ENCODE data around the gene RHBDD1.

DNA sequence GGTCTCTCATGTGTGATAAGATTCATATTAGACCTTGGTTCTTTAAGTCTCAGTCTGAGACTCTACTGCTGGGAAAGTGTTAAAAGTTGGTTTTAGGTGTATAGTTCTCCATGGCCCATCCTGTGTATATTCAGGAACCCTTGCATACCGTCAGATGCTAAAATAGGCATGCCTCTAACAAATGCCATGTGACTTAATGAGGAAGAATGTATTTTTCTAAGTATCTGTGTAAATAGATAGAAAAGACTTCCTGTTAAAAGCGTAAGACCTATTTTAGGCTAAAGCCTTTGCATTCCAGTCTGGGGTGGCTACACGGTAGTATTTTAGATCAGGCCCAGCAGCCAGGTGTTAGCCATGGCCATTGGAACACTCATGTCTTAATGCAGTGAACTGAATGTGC is 73.3 kb downstream of the RHBDD1 start:
- TF ChIP-seq, protein P1, sequence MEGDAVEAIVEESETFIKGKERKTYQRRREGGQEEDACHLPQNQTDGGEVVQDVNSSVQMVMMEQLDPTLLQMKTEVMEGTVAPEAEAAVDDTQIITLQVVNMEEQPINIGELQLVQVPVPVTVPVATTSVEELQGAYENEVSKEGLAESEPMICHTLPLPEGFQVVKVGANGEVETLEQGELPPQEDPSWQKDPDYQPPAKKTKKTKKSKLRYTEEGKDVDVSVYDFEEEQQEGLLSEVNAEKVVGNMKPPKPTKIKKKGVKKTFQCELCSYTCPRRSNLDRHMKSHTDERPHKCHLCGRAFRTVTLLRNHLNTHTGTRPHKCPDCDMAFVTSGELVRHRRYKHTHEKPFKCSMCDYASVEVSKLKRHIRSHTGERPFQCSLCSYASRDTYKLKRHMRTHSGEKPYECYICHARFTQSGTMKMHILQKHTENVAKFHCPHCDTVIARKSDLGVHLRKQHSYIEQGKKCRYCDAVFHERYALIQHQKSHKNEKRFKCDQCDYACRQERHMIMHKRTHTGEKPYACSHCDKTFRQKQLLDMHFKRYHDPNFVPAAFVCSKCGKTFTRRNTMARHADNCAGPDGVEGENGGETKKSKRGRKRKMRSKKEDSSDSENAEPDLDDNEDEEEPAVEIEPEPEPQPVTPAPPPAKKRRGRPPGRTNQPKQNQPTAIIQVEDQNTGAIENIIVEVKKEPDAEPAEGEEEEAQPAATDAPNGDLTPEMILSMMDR (IDR thresholded peaks at IDR 0.05; ENCODE audit: poor library complexity, severe bottlenecking), result no peak
- TF ChIP-seq POLR2AphosphoS5 (IDR thresholded peaks at IDR 0.05) (no peak), MXI1 (conservative IDR thresholded peaks at IDR 0.05; ENCODE audit: poor library complexity, severe bottlenecking) (no peak), EP300 (conservative IDR thresholded peaks at IDR 0.05; ENCODE audit: poor library complexity, severe bottlenecking) (no peak), TAF1 (IDR thresholded peaks at IDR 0.05; ENCODE audit: low read depth) (no peak), EZH2 (IDR thresholded peaks at IDR 0.05; ENCODE audit: borderline replicate concordance, insufficient read depth, low read length, poor library complexity, severe bottlenecking) (no peak), RAD21 (conservative IDR thresholded peaks at IDR 0.05) (no peak)
- TF ChIP-seq, protein P2, sequence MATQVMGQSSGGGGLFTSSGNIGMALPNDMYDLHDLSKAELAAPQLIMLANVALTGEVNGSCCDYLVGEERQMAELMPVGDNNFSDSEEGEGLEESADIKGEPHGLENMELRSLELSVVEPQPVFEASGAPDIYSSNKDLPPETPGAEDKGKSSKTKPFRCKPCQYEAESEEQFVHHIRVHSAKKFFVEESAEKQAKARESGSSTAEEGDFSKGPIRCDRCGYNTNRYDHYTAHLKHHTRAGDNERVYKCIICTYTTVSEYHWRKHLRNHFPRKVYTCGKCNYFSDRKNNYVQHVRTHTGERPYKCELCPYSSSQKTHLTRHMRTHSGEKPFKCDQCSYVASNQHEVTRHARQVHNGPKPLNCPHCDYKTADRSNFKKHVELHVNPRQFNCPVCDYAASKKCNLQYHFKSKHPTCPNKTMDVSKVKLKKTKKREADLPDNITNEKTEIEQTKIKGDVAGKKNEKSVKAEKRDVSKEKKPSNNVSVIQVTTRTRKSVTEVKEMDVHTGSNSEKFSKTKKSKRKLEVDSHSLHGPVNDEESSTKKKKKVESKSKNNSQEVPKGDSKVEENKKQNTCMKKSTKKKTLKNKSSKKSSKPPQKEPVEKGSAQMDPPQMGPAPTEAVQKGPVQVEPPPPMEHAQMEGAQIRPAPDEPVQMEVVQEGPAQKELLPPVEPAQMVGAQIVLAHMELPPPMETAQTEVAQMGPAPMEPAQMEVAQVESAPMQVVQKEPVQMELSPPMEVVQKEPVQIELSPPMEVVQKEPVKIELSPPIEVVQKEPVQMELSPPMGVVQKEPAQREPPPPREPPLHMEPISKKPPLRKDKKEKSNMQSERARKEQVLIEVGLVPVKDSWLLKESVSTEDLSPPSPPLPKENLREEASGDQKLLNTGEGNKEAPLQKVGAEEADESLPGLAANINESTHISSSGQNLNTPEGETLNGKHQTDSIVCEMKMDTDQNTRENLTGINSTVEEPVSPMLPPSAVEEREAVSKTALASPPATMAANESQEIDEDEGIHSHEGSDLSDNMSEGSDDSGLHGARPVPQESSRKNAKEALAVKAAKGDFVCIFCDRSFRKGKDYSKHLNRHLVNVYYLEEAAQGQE (IDR thresholded peaks at IDR 0.05; ENCODE audit: borderline replicate concordance), result no peak
